HEK293T (cell line): ENCODE data around the gene MTREX.

ENCODE experiments used
- BHLHE40 ChIP-seq: fragments of 450-650 bp; IDR thresholded peaks from 2 replicates; pipeline ENCODE4 v1.6.1; 2016; ENCODE audit warnings: mild to moderate bottlenecking, moderate library complexity, borderline replicate concordance
- TARDBP ChIP-seq: fragments of 450-650 bp; IDR thresholded peaks from 2 replicates; pipeline ENCODE4 v1.6.1; 2016
- ZNF384 ChIP-seq: fragments of 450-650 bp; IDR thresholded peaks from 2 replicates; pipeline ENCODE4 v1.6.1; 2016

GRCh38 chr5:55392669-55393068 is 84.9 kb downstream of the MTREX start:
- TF ChIP-seq BHLHE40 (no peak), TARDBP (no peak), ZNF384 (no peak)
